Cardiac muscle cell (in vitro differentiated cells and primary cell): ENCODE measurements around the gene MYO3B. TPM values are rescaled to one million over a fixed set of nuclear protein-coding genes. Genes with fewer than 3 reads are reported as not detected.

Source experiments
- DNase-seq, 2 donors: peaks; one replicate each; pipeline versions ENCODE4 v3.0.0 to v3.0.0-alpha.2; 2010 to 2017; ENCODE audit warnings: low read depth in 1 of 2, low spot score in 1 of 2
- H3K27ac ChIP-seq: fragments of 200-600 bp; sonication (generic); 2 replicates; pipeline ENCODE4 v1.5.1; 2016
- H3K27me3 ChIP-seq: fragments of 200-600 bp; sonication (generic); 2 replicates; pipeline ENCODE4 v1.6.0; 2016; ENCODE audit warnings: control low read depth
- H3K36me3 ChIP-seq: fragments of 200-600 bp; sonication (generic); 2 replicates; pipeline ENCODE4 v1.5.1; 2016; ENCODE audit warnings: control low read depth
- H3K4me1 ChIP-seq: fragments of 200-600 bp; sonication (generic); 2 replicates; pipeline ENCODE4 v1.8.1; 2017; ENCODE audit warnings: low read depth, mild to moderate bottlenecking, mixed run types
- H3K4me3 ChIP-seq: fragments of 200-600 bp; sonication (generic); 2 replicates; pipeline ENCODE4 v1.5.1; 2016; ENCODE audit warnings: mild to moderate bottlenecking
- H3K9me3 ChIP-seq: fragments of 200-600 bp; sonication (generic); 2 replicates; pipeline ENCODE4 v1.5.1; 2017; ENCODE audit warnings: low read depth, mild to moderate bottlenecking, control low read depth
- polyA plus RNA-seq: library from polyadenylated mRNA; unstranded; fragments of >200 nt; fragmentation: Nextera tagmentation; extraction: Ambion mirVana; gene quantifications from 2 replicates; pipeline ENCODE4 v1.2.1, GENCODE V29; 2016
- total RNA-seq: library from RNA; depleted of rRNA; stranded (reverse); fragments of >200 nt; gene quantifications from 2 replicates; pipeline ENCODE4 v1.2.3, GENCODE V29; 2016
- TF ChIP-seq, protein P1 (sequence below): IDR thresholded peaks from 2 replicates; pipeline ENCODE4 v1.5.1; 2012; ENCODE audit warnings: low read depth, mild to moderate bottlenecking, low read length

Gene MYO3B
- total and polyA plus RNA-seq, 2 experiments from 2014 or later = not detected

- Histone ChIP-seq H3K4me1 (no peaks in the 10 kb centered on the region), H3K36me3 (no peaks in the 10 kb centered on the region), H3K4me3 (no peak overlapping the region), H3K27ac (no peak overlapping the region), H3K27me3 (no peaks in the 10 kb centered on the region), H3K9me3 (no peaks in the 10 kb centered on the region)
- DNase-seq = no peak
- TF ChIP-seq, protein P1, sequence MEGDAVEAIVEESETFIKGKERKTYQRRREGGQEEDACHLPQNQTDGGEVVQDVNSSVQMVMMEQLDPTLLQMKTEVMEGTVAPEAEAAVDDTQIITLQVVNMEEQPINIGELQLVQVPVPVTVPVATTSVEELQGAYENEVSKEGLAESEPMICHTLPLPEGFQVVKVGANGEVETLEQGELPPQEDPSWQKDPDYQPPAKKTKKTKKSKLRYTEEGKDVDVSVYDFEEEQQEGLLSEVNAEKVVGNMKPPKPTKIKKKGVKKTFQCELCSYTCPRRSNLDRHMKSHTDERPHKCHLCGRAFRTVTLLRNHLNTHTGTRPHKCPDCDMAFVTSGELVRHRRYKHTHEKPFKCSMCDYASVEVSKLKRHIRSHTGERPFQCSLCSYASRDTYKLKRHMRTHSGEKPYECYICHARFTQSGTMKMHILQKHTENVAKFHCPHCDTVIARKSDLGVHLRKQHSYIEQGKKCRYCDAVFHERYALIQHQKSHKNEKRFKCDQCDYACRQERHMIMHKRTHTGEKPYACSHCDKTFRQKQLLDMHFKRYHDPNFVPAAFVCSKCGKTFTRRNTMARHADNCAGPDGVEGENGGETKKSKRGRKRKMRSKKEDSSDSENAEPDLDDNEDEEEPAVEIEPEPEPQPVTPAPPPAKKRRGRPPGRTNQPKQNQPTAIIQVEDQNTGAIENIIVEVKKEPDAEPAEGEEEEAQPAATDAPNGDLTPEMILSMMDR = no peak
These were observed 177.2 kb downstream of the MYO3B start for GRCh38 chr2:170354855-170355780.

GRCh38 chr2:170359466-170359865 is 181.5 kb downstream of the MYO3B start:
- H3K27ac ChIP-seq = no peak overlapping the region
- no peak overlapping the region for H3K4me3 ChIP-seq
- H3K4me1 ChIP-seq = no peaks in the 10 kb centered on the region
- no peaks in the 10 kb centered on the region for H3K9me3 ChIP-seq
- TF ChIP-seq, protein P1 = no peak
- no peak for DNase-seq
- H3K36me3 ChIP-seq = no peaks in the 10 kb centered on the region
- peaks cover 9% of the 10 kb centered on the region for H3K27me3 ChIP-seq

- no peak for DNase-seq
- TF ChIP-seq, protein P1 = no peak
These were observed 182.7 kb downstream of the MYO3B start for GRCh38 chr2:170360546-170361089.

GRCh38 chr2:170361090-170361936 is 183.4 kb downstream of the MYO3B start:
- peak; percentile 67 to 69 for DNase-seq
- H3K36me3 ChIP-seq = no peaks in the 10 kb centered on the region
- H3K27me3 ChIP-seq = peaks cover 26% of the 10 kb centered on the region
- no peaks in the 10 kb centered on the region for H3K9me3 ChIP-seq
- TF ChIP-seq, protein P1 = peak; percentile 78
- no peak overlapping the region for H3K27ac ChIP-seq
- no peaks in the 10 kb centered on the region for H3K4me1 ChIP-seq
- H3K4me3 ChIP-seq = no peak overlapping the region

More at GRCh38 chr2:170360546-170361089, 182.7 kb downstream of the MYO3B start:
- no peak overlapping the region for H3K27ac ChIP-seq
- no peak overlapping the region for H3K4me3 ChIP-seq
- no peaks in the 10 kb centered on the region for H3K9me3 ChIP-seq
- H3K27me3 ChIP-seq = peaks cover 21% of the 10 kb centered on the region
- no peaks in the 10 kb centered on the region for H3K36me3 ChIP-seq
- H3K4me1 ChIP-seq = no peaks in the 10 kb centered on the region

GRCh38 chr2:170362313-170362870 is 184.4 kb downstream of the MYO3B start:
- Histone ChIP-seq H3K27ac (no peak overlapping the region), H3K4me1 (no peaks in the 10 kb centered on the region), H3K36me3 (no peaks in the 10 kb centered on the region), H3K9me3 (no peaks in the 10 kb centered on the region), H3K4me3 (no peak overlapping the region), H3K27me3 (peaks cover 26% of the 10 kb centered on the region)
- no peak for DNase-seq
- TF ChIP-seq, protein P1 = no peak
